GM12874 (cell line): ENCODE results near the gene RPN2.

Source experiments
- CTCF ChIP-seq: IDR thresholded peaks from 2 replicates; pipeline ENCODE4 v1.5.1; 2011; ENCODE audit warnings: low read depth, mild to moderate bottlenecking, control low read depth, low read length, moderate library complexity; ENCODE audit not compliant: insufficient read depth

The RPN2 gene

GRCh38 chr20:37263686-37264085, 84.6 kb downstream of the RPN2 start:
- no peak for TF ChIP-seq CTCF

GRCh38 chr20:37265152-37265551, 86.0 kb downstream of the RPN2 start:
- no peak for TF ChIP-seq CTCF

- no peak for TF ChIP-seq CTCF
Measured at GRCh38 chr20:37266940-37267666, 88.0 kb downstream of the RPN2 start.

GRCh38 chr20:37267667-37268313, 88.7 kb downstream of the RPN2 start:
- TF ChIP-seq CTCF: no peak

GRCh38 chr20:37270576-37271420, 91.7 kb downstream of the RPN2 start:
- no peak for TF ChIP-seq CTCF

GRCh38 chr20:37271421-37271768, 92.3 kb downstream of the RPN2 start:
- no peak for TF ChIP-seq CTCF

GRCh38 chr20:37273988-37274387, 94.9 kb downstream of the RPN2 start:
- no peak for TF ChIP-seq CTCF
